Measurements from ENCODE around the gene HARS1. TPM values are rescaled to one million over a fixed set of nuclear protein-coding genes. Genes with fewer than 3 reads are reported as not detected.
A peak's percentile ranks its signal among the peaks of the same experiment; 100 is the strongest.

The HARS1 gene
- total and polyA plus RNA-seq, 2 of the 13 experiments (the other 11 are each of a cell fraction or from before 2014, with no cell fraction given), result 36.9 to 66.2 TPM

DNA sequence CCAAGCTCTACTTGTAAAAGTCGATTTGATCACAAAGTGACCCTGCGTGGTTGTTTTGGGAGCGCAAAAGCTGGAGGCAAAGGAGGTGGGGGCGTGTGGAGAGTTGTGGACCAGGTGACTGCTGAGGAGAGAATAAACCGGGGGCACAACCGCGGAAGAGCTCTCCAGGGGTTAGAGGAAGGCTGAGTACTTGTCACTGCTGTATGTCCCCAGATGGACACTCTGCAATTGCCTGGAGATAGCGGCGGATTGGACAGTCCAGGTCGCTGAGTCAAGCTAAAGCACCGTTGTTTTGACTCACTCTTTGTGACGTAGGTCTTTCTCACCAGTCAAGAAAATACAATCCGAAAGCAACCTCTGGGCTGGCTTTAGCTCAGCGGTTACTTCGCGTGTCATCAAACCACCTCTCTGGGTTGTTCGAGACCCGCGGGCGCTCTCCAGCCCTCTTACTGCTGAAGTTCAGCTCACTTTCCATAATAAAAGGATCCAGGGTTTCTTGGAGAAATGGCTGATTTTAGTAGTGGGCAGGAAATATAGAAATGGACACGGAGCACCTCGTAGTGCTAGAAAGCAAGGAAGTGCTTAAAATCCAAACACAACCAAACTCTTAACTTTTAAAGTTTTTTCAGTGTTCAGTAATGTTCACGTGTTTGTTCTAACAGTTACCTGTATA, 34.8 kb upstream of the HARS1 start (continued):
- TF ChIP-seq ZNF770 (CRISPR knock-in tag; IDR thresholded peaks at IDR 0.05) (peak; percentile 34; the same call in 1 of the 2 replicates), ZNF33A (CRISPR knock-in tag; IDR thresholded peaks at IDR 0.05; ENCODE audit: borderline replicate concordance) (0 out of 2 replicates have a peak, but pooled peaks have one; percentile 82), HMG20A (CRISPR knock-in tag; IDR thresholded peaks at IDR 0.05; ENCODE audit: borderline replicate concordance) (peak; percentile 61; the same call in 1 of the 2 replicates), IKZF1 (IDR thresholded peaks at IDR 0.05) (no peak), MEIS2 (CRISPR knock-in tag; IDR thresholded peaks at IDR 0.05) (0 out of 2 replicates have a peak, but pooled peaks have one; percentile 56), TP53 (CRISPR knock-in tag; conservative IDR thresholded peaks at IDR 0.05) (0 out of 2 replicates have a peak, but pooled peaks have one; percentile 62), PITX1 (CRISPR knock-in tag; IDR thresholded peaks at IDR 0.05) (peak; percentile 45; the same call in 1 of the 2 replicates), JUND (CRISPR knock-in tag; IDR thresholded peaks at IDR 0.05) (0 out of 2 replicates have a peak, but pooled peaks have one; percentile 15), ZNF556 (CRISPR knock-in tag; IDR thresholded peaks at IDR 0.05; ENCODE audit: borderline replicate concordance) (peak; percentile 74; the same call in 1 of the 2 replicates), MAF1 (CRISPR knock-in tag; IDR thresholded peaks at IDR 0.05; ENCODE audit: borderline replicate concordance) (peak; percentile 99), FOXP4 (CRISPR knock-in tag; IDR thresholded peaks at IDR 0.05) (0 out of 2 replicates have a peak, but pooled peaks have one; percentile 52)
- TF ChIP-seq, protein P1, sequence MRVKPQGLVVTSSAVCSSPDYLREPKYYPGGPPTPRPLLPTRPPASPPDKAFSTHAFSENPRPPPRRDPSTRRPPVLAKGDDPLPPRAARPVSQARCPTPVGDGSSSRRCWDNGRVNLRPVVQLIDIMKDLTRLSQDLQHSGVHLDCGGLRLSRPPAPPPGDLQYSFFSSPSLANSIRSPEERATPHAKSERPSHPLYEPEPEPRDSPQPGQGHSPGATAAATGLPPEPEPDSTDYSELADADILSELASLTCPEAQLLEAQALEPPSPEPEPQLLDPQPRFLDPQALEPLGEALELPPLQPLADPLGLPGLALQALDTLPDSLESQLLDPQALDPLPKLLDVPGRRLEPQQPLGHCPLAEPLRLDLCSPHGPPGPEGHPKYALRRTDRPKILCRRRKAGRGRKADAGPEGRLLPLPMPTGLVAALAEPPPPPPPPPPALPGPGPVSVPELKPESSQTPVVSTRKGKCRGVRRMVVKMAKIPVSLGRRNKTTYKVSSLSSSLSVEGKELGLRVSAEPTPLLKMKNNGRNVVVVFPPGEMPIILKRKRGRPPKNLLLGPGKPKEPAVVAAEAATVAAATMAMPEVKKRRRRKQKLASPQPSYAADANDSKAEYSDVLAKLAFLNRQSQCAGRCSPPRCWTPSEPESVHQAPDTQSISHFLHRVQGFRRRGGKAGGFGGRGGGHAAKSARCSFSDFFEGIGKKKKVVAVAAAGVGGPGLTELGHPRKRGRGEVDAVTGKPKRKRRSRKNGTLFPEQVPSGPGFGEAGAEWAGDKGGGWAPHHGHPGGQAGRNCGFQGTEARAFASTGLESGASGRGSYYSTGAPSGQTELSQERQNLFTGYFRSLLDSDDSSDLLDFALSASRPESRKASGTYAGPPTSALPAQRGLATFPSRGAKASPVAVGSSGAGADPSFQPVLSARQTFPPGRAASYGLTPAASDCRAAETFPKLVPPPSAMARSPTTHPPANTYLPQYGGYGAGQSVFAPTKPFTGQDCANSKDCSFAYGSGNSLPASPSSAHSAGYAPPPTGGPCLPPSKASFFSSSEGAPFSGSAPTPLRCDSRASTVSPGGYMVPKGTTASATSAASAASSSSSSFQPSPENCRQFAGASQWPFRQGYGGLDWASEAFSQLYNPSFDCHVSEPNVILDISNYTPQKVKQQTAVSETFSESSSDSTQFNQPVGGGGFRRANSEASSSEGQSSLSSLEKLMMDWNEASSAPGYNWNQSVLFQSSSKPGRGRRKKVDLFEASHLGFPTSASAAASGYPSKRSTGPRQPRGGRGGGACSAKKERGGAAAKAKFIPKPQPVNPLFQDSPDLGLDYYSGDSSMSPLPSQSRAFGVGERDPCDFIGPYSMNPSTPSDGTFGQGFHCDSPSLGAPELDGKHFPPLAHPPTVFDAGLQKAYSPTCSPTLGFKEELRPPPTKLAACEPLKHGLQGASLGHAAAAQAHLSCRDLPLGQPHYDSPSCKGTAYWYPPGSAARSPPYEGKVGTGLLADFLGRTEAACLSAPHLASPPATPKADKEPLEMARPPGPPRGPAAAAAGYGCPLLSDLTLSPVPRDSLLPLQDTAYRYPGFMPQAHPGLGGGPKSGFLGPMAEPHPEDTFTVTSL (CRISPR knock-in tag; IDR thresholded peaks at IDR 0.05; ENCODE audit: borderline replicate concordance), result peak; percentile 51; the same call in 1 of the 2 replicates
- TF ChIP-seq, protein P2, sequence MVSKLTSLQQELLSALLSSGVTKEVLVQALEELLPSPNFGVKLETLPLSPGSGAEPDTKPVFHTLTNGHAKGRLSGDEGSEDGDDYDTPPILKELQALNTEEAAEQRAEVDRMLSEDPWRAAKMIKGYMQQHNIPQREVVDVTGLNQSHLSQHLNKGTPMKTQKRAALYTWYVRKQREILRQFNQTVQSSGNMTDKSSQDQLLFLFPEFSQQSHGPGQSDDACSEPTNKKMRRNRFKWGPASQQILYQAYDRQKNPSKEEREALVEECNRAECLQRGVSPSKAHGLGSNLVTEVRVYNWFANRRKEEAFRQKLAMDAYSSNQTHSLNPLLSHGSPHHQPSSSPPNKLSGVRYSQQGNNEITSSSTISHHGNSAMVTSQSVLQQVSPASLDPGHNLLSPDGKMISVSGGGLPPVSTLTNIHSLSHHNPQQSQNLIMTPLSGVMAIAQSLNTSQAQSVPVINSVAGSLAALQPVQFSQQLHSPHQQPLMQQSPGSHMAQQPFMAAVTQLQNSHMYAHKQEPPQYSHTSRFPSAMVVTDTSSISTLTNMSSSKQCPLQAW (CRISPR knock-in tag; IDR thresholded peaks at IDR 0.05), result peak; percentile 58
- TF ChIP-seq, protein P3, sequence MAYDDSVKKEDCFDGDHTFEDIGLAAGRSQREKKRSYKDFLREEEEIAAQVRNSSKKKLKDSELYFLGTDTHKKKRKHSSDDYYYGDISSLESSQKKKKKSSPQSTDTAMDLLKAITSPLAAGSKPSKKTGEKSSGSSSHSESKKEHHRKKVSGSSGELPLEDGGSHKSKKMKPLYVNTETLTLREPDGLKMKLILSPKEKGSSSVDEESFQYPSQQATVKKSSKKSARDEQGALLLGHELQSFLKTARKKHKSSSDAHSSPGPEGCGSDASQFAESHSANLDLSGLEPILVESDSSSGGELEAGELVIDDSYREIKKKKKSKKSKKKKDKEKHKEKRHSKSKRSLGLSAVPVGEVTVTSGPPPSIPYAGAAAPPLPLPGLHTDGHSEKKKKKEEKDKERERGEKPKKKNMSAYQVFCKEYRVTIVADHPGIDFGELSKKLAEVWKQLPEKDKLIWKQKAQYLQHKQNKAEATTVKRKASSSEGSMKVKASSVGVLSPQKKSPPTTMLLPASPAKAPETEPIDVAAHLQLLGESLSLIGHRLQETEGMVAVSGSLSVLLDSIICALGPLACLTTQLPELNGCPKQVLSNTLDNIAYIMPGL (CRISPR knock-in tag; IDR thresholded peaks at IDR 0.05; ENCODE audit: borderline replicate concordance in 1 of 2, low read depth in 1 of 2), result peak; percentile 93 to 99
